Measurements from ENCODE around the gene WDFY4.

The WDFY4 gene

DNA sequence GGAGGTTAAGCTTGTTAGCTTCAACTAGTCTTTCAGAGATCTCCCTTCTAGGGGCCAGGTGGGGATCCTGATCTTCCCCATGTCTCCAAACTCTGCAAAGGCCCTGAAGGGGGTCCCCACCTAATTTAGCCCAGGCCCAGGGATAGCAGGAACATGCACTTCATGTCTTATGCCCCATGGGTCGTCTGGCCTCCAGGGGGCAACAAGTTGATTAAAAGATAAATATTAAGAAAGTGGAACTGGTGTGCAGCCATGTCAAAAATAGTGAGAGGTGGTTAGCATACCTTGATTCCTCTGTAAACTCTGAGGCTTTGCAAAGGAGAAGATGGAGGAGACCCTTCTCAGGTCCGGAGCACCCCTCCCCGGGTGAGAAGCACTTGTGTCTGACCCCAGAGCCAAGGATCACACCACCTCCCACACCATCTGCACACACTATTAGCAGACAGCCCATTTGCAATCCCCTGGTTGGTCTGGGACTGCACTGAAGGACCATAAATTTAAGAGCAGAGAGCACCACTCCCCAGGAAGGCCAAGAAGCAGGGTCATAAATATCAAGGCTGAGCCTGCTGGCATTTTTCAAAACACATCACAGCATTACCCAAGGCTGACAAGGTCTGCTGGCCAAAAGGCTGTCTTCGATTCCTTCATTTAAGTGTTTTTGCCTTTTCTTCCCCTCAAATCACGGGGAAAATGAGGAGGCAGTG lies 299.1 kb downstream of the WDFY4 start:
- Histone ChIP-seq H3K4me2 (ENCODE audit: low read depth, low read length, poor library complexity, severe bottlenecking) (no peak overlapping the region), H3K36me3 (ENCODE audit: insufficient read depth, low read length) (no peaks in the 10 kb centered on the region), H3K27me3 (ENCODE audit: insufficient read depth, low read length, poor library complexity, severe bottlenecking) (no peaks in the 10 kb centered on the region), H2AFZ (ENCODE audit: low read length) (no peak overlapping the region), H3K79me2 (ENCODE audit: insufficient read depth, low read length) (no peaks in the 10 kb centered on the region), H3K4me3 (ENCODE audit: low read length, poor library complexity, severe bottlenecking) (no peak overlapping the region), H4K20me1 (ENCODE audit: insufficient read depth, low read length, poor library complexity, severe bottlenecking) (no peaks in the 10 kb centered on the region), H3K9ac (ENCODE audit: low read depth, low read length, poor library complexity, severe bottlenecking) (no peak overlapping the region), H3K4me1 (ENCODE audit: insufficient read depth, low read length, poor library complexity, severe bottlenecking) (no peaks in the 10 kb centered on the region), H3K9me2 (replicated peaks; ENCODE audit: low read depth, low read length) (no peaks in the 10 kb centered on the region), H3K9me3 (ENCODE audit: insufficient read depth, low read depth, low read length) (no peaks in the 10 kb centered on the region), H3F3A (ENCODE audit: low read depth) (no peaks in the 10 kb centered on the region)
- no peak for TF ChIP-seq EZH2phosphoT487 (IDR thresholded peaks at IDR 0.05; ENCODE audit: borderline replicate concordance)
- TF ChIP-seq, protein P1, sequence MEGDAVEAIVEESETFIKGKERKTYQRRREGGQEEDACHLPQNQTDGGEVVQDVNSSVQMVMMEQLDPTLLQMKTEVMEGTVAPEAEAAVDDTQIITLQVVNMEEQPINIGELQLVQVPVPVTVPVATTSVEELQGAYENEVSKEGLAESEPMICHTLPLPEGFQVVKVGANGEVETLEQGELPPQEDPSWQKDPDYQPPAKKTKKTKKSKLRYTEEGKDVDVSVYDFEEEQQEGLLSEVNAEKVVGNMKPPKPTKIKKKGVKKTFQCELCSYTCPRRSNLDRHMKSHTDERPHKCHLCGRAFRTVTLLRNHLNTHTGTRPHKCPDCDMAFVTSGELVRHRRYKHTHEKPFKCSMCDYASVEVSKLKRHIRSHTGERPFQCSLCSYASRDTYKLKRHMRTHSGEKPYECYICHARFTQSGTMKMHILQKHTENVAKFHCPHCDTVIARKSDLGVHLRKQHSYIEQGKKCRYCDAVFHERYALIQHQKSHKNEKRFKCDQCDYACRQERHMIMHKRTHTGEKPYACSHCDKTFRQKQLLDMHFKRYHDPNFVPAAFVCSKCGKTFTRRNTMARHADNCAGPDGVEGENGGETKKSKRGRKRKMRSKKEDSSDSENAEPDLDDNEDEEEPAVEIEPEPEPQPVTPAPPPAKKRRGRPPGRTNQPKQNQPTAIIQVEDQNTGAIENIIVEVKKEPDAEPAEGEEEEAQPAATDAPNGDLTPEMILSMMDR (conservative IDR thresholded peaks at IDR 0.05; ENCODE audit: low read length) = peak; percentile 43

DNA sequence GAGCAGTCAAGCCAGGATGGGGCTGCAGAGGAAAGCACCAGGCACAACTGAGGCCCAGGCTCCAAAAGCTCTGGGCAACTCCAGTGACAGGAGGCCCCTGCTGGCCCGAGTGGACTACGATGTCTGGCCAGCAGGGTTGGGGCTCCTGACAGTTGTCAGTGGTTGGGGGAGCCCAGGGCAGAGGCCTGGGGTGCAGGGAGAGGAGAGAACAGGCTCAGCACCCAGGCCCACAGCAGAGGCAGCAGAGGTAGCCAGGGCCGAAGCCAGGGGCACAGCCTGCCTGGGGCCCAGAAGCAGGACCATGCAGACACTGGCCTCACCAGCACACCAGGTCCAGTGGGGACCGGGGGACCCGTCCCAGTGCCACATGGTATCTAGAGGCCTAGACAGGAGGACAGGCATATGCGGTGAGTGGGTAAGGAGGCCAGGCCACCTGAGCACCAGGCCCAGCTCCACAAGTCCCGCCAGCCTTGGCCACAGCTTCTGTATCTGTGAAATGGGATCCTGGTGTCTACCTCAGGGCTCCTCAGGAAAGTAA lies 301.0 kb downstream of the WDFY4 start:
- H3K4me1 ChIP-seq (ENCODE audit: insufficient read depth, low read length, poor library complexity, severe bottlenecking) = no peaks in the 10 kb centered on the region
- H3K9ac ChIP-seq (ENCODE audit: low read depth, low read length, poor library complexity, severe bottlenecking) = no peak overlapping the region
- no peak overlapping the region for H3K4me2 ChIP-seq (ENCODE audit: low read depth, low read length, poor library complexity, severe bottlenecking)
- no peaks in the 10 kb centered on the region for H3K27me3 ChIP-seq (ENCODE audit: insufficient read depth, low read length, poor library complexity, severe bottlenecking)
- no peak overlapping the region for H3K4me3 ChIP-seq (ENCODE audit: low read length, poor library complexity, severe bottlenecking)
- no peaks in the 10 kb centered on the region for H3K36me3 ChIP-seq (ENCODE audit: insufficient read depth, low read length)
- no peak overlapping the region for H2AFZ ChIP-seq (ENCODE audit: low read length)
- TF ChIP-seq EZH2phosphoT487 (IDR thresholded peaks at IDR 0.05; ENCODE audit: borderline replicate concordance) = no peak
- TF ChIP-seq, protein P1 (conservative IDR thresholded peaks at IDR 0.05; ENCODE audit: low read length) = no peak
- H3K79me2 ChIP-seq (ENCODE audit: insufficient read depth, low read length) = no peaks in the 10 kb centered on the region
- no peaks in the 10 kb centered on the region for H3K9me2 ChIP-seq (replicated peaks; ENCODE audit: low read depth, low read length)
- H3K9me3 ChIP-seq (ENCODE audit: insufficient read depth, low read depth, low read length) = no peaks in the 10 kb centered on the region
- H3F3A ChIP-seq (ENCODE audit: low read depth) = no peaks in the 10 kb centered on the region
- H4K20me1 ChIP-seq (ENCODE audit: insufficient read depth, low read length, poor library complexity, severe bottlenecking) = no peaks in the 10 kb centered on the region

DNA sequence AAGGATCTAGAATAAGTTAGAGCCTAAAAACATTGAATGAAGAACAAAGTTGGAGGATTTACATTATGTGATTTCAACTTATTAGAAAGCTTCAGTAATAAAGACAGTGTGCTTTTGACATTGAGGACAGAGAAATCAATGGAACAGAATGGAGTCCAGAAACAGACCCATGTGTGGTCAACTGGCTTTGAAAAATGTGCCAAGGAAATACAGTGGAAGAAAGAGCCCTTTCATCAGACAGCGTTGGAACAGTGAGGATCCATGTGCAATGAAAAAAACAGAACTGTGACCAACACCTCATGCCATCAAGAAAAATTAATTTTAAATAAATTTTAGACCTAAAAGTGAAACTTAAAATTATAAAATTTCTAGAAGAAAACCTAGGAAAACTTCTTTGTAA lies 305.6 kb downstream of the WDFY4 start:
- Histone ChIP-seq H3K4me3 (ENCODE audit: low read length, poor library complexity, severe bottlenecking) (no peak overlapping the region), H3K9me3 (ENCODE audit: insufficient read depth, low read depth, low read length) (no peaks in the 10 kb centered on the region), H3K79me2 (ENCODE audit: insufficient read depth, low read length) (no peaks in the 10 kb centered on the region), H3K36me3 (ENCODE audit: insufficient read depth, low read length) (no peaks in the 10 kb centered on the region), H2AFZ (ENCODE audit: low read length) (no peak overlapping the region), H4K20me1 (ENCODE audit: insufficient read depth, low read length, poor library complexity, severe bottlenecking) (no peaks in the 10 kb centered on the region), H3K27me3 (ENCODE audit: insufficient read depth, low read length, poor library complexity, severe bottlenecking) (no peaks in the 10 kb centered on the region), H3K9me2 (replicated peaks; ENCODE audit: low read depth, low read length) (no peaks in the 10 kb centered on the region), H3K4me2 (ENCODE audit: low read depth, low read length, poor library complexity, severe bottlenecking) (no peak overlapping the region), H3F3A (ENCODE audit: low read depth) (no peaks in the 10 kb centered on the region), H3K9ac (ENCODE audit: low read depth, low read length, poor library complexity, severe bottlenecking) (no peak overlapping the region), H3K4me1 (ENCODE audit: insufficient read depth, low read length, poor library complexity, severe bottlenecking) (no peaks in the 10 kb centered on the region)
- TF ChIP-seq EZH2phosphoT487 (IDR thresholded peaks at IDR 0.05; ENCODE audit: borderline replicate concordance) = no peak
- TF ChIP-seq, protein P1 (conservative IDR thresholded peaks at IDR 0.05; ENCODE audit: low read length) = no peak
